HepG2 (cell line): ENCODE data around the gene FOXN3. TPM values are rescaled to one million over a fixed set of nuclear protein-coding genes. Genes with fewer than 3 reads are reported as not detected.

Experiments
- ARID2 ChIP-seq: sonication (generic); formaldehyde crosslinking; IDR thresholded peaks from 2 replicates; pipeline ENCODE4 v1.8.1; 2022; ENCODE audit warnings: mild to moderate bottlenecking, missing genetic modification reagents, borderline replicate concordance
- CCAR2 ChIP-seq: fragments of 200-400 bp; formaldehyde crosslinking; optimal IDR thresholded peaks from 2 replicates; pipeline ENCODE3; 2018; ENCODE audit warnings: low read depth, mild to moderate bottlenecking, low read length, moderate library complexity
- CENPT ChIP-seq: sonication (generic); formaldehyde crosslinking; IDR thresholded peaks from 2 replicates; pipeline ENCODE4 v1.8.0; 2022; ENCODE audit warnings: low read depth, mild to moderate bottlenecking, moderate library complexity, missing genetic modification reagents
- DNMT3B ChIP-seq: conservative IDR thresholded peaks from 2 replicates; pipeline ENCODE4 v1.6.1; 2016; ENCODE audit warnings: missing biosample characterization, control low read depth
- FIP1L1 ChIP-seq: fragments of 200-400 bp; formaldehyde crosslinking; IDR thresholded peaks from 2 replicates; pipeline ENCODE4 v1.6.1; 2018; ENCODE audit warnings: low read depth, mild to moderate bottlenecking, low read length, moderate library complexity, borderline replicate concordance; ENCODE audit not compliant: insufficient read depth
- FOXK2 ChIP-seq: fragments of 450-650 bp; IDR thresholded peaks from 2 replicates; pipeline ENCODE4 v1.6.1; 2016
- GLI4 ChIP-seq: sonication (generic); formaldehyde crosslinking; IDR thresholded peaks from 2 replicates; pipeline ENCODE4 v1.5.1; 2020; ENCODE audit warnings: missing genetic modification reagents, mild to moderate bottlenecking, moderate library complexity, borderline replicate concordance
- HDAC1 ChIP-seq: sonication (generic); formaldehyde crosslinking; IDR thresholded peaks from 2 replicates; pipeline ENCODE4 v1.5.1; 2020; ENCODE audit warnings: mild to moderate bottlenecking, missing genetic modification reagents
- HNF4A ChIP-seq: sonication (generic); formaldehyde crosslinking; IDR thresholded peaks from 2 replicates; pipeline ENCODE4 v1.4.0; 2020; ENCODE audit warnings: missing genetic modification reagents
- IRF2 ChIP-seq: IDR thresholded peaks from 2 replicates; pipeline ENCODE4 v1.6.1; 2018; ENCODE audit warnings: missing genetic modification reagents, missing compliant biosample characterization
- RARG ChIP-seq: sonication (generic); formaldehyde crosslinking; IDR thresholded peaks from 2 replicates; pipeline ENCODE4 v1.4.0; 2020; ENCODE audit warnings: low read depth, mild to moderate bottlenecking, missing genetic modification reagents
- SALL1 ChIP-seq: sonication (generic); formaldehyde crosslinking; IDR thresholded peaks from 2 replicates; pipeline ENCODE4 v1.8.0; 2022; ENCODE audit warnings: mild to moderate bottlenecking, missing genetic modification reagents
- SOX5 ChIP-seq: IDR thresholded peaks from 2 replicates; pipeline ENCODE4 v1.6.1; 2016; ENCODE audit warnings: borderline replicate concordance
- THAP11 ChIP-seq: IDR thresholded peaks from 2 replicates; pipeline ENCODE4 v1.6.1; 2016; ENCODE audit warnings: missing biosample characterization, missing genetic modification reagents
- ZFX ChIP-seq: sonication (generic); formaldehyde crosslinking; IDR thresholded peaks from 2 replicates; pipeline ENCODE4 v1.4.0; 2020; ENCODE audit warnings: mild to moderate bottlenecking, low read depth, missing genetic modification reagents, moderate library complexity
- ZNF136 ChIP-seq: sonication (generic); formaldehyde crosslinking; IDR thresholded peaks from 2 replicates; pipeline ENCODE4 v1.8.1; 2022; ENCODE audit warnings: low read depth, mild to moderate bottlenecking, moderate library complexity, missing genetic modification reagents
- ZNF180 ChIP-seq: sonication (generic); formaldehyde crosslinking; IDR thresholded peaks from 2 replicates; pipeline ENCODE4 v1.4.0; 2020; ENCODE audit warnings: low read depth, missing genetic modification reagents, borderline replicate concordance
- ZNF235 ChIP-seq: sonication (generic); formaldehyde crosslinking; IDR thresholded peaks from 2 replicates; pipeline ENCODE4 v1.8.1; 2023; ENCODE audit warnings: mild to moderate bottlenecking, missing genetic modification reagents, borderline replicate concordance
- ZNF253 ChIP-seq: sonication (generic); formaldehyde crosslinking; IDR thresholded peaks from 2 replicates; pipeline ENCODE4 v1.8.0; 2022; ENCODE audit warnings: mild to moderate bottlenecking, missing genetic modification reagents, borderline replicate concordance
- ZNF547 ChIP-seq: sonication (generic); formaldehyde crosslinking; IDR thresholded peaks from 2 replicates; pipeline ENCODE4 v1.5.1; 2020; ENCODE audit warnings: mild to moderate bottlenecking, missing genetic modification reagents
- ZNF589 ChIP-seq: sonication (generic); formaldehyde crosslinking; conservative IDR thresholded peaks from 2 replicates; pipeline ENCODE4 v1.8.0; 2022; ENCODE audit warnings: mild to moderate bottlenecking, moderate library complexity, missing genetic modification reagents
- polyA plus RNA-seq, 8 experiments: library from polyadenylated mRNA; depleted of rRNA in 3 of 8; stranded (reverse) in 7 of 8; unstranded in 1 of 8; fragments of >200 nt; fragmentation: Illumina TruSeq in 4 of 8; extraction: Trizol in 4 of 8; gene quantifications; 2 replicates each; pipeline versions ENCODE4 v1.2.1 to v1.2.3, GENCODE V29; 2011 to 2016; ENCODE audit warnings: low read depth in 4 of 8, missing spikeins in 1 of 8, mixed read lengths in 1 of 8; ENCODE audit not compliant: insufficient read depth in 1 of 8
- total RNA-seq, 5 experiments: library from RNA; depleted of rRNA; stranded (reverse); fragments of >200 nt; fragmentation: Illumina TruSeq; extraction: Trizol; gene quantifications; 2 replicates each; pipeline ENCODE4 v1.2.3, GENCODE V29; 2016; ENCODE audit warnings: low read depth in 1 of 5
- TF ChIP-seq, protein P1 (sequence below): sonication (generic); formaldehyde crosslinking; IDR thresholded peaks from 2 replicates; pipeline ENCODE4 v1.5.0; 2020; ENCODE audit warnings: mild to moderate bottlenecking, missing genetic modification reagents
- TF ChIP-seq, protein P2 (sequence below): sonication (generic); formaldehyde crosslinking; IDR thresholded peaks from 2 replicates; pipeline ENCODE4 v1.5.0; 2020; ENCODE audit warnings: missing genetic modification reagents
- TF ChIP-seq, protein P3 (sequence below): sonication (generic); formaldehyde crosslinking; IDR thresholded peaks from 2 replicates; pipeline ENCODE4 v1.4.0; 2020; ENCODE audit warnings: mild to moderate bottlenecking, low read depth, missing genetic modification reagents
- TF ChIP-seq, protein P4 (sequence below): sonication (generic); formaldehyde crosslinking; IDR thresholded peaks from 2 replicates; pipeline ENCODE4 v1.4.0; 2020; ENCODE audit warnings: missing genetic modification reagents

FOXN3 gene
- total and polyA plus RNA-seq, 2 of the 13 experiments (the other 11 are each of a cell fraction or from before 2014, with no cell fraction given) = 32.4 to 70.2 TPM

DNA sequence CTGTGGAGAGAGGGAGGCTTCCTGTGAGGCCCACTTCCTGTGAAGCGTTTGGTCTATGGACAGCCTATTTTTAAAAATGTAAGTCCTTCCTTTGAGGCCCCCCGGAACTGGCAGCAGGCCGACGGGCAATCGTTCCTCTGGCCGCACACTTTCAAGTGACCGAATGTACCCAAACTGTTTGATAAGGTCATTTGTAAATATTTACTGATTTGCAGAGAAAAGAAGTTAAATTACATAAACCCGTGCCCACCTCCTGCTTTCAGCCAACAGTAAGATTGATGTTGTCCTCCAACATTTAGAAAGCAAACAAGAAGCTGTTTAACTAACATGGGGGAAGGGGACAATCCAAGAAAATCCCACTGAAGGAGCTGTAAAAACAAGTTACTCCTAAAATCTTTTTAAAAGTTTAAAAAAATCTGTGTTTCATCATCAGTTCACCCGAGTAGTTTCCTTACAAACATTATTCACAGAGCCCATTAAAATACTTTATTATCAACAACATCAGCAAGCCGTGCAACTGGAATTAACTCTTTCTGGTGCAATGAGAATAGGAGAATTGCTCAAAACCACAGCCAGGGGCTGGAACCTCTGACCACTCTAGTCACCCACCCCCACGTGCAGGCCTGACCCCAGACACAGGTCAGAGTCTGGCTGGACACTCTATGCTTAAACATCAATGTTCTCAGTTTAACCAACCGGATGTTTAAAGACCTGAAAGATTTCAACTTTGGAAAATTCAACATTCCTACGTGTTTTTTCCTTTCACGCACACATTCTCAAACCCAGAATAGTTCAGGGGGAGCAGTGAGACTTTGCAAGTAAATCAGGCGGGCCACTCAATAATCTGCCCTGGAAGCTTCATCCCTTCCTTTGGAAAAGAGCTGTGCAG is 65.3 kb downstream of the FOXN3 start (continued):
- TF ChIP-seq FIP1L1 (no peak), SOX5 (CRISPR knock-in tag) (peak; percentile 87), THAP11 (peak; percentile 55), HDAC1 (CRISPR knock-in tag) (peak; percentile 71), ZNF589 (peak; percentile 58; the same call in 1 of the 2 replicates), FOXK2 (peak; percentile 38; the same call in 1 of the 2 replicates), IRF2 (no peak; the same call in none of the 2 replicates), DNMT3B (CRISPR knock-in tag) (no peak), ARID2 (no peak), ZNF136 (no peak), ZFX (CRISPR knock-in tag) (peak; percentile 42; the same call in 1 of the 2 replicates), CENPT (no peak), RARG (CRISPR knock-in tag) (0 out of 2 replicates have a peak, but pooled peaks have one; percentile 61), ZNF235 (CRISPR knock-in tag) (no peak), SALL1 (CRISPR knock-in tag) (peak; percentile 92), ZNF253 (CRISPR knock-in tag) (no peak), CCAR2 (no peak), ZNF180 (CRISPR knock-in tag) (no peak), GLI4 (CRISPR knock-in tag) (0 out of 2 replicates have a peak, but pooled peaks have one; percentile 47), HNF4A (peak; percentile 89), ZNF547 (no peak)
- TF ChIP-seq, protein P1, sequence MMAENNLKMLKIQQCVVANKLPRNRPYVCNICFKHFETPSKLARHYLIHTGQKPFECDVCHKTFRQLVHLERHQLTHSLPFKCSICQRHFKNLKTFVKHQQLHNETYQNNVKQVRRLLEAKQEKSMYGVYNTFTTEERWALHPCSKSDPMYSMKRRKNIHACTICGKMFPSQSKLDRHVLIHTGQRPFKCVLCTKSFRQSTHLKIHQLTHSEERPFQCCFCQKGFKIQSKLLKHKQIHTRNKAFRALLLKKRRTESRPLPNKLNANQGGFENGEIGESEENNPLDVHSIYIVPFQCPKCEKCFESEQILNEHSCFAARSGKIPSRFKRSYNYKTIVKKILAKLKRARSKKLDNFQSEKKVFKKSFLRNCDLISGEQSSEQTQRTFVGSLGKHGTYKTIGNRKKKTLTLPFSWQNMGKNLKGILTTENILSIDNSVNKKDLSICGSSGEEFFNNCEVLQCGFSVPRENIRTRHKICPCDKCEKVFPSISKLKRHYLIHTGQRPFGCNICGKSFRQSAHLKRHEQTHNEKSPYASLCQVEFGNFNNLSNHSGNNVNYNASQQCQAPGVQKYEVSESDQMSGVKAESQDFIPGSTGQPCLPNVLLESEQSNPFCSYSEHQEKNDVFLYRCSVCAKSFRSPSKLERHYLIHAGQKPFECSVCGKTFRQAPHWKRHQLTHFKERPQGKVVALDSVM (CRISPR knock-in tag) = peak; percentile 35; the same call in 1 of the 2 replicates
- TF ChIP-seq, protein P2, sequence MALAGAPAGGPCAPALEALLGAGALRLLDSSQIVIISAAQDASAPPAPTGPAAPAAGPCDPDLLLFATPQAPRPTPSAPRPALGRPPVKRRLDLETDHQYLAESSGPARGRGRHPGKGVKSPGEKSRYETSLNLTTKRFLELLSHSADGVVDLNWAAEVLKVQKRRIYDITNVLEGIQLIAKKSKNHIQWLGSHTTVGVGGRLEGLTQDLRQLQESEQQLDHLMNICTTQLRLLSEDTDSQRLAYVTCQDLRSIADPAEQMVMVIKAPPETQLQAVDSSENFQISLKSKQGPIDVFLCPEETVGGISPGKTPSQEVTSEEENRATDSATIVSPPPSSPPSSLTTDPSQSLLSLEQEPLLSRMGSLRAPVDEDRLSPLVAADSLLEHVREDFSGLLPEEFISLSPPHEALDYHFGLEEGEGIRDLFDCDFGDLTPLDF (CRISPR knock-in tag) = 0 out of 2 replicates have a peak, but pooled peaks have one; percentile 3
- TF ChIP-seq, protein P3, sequence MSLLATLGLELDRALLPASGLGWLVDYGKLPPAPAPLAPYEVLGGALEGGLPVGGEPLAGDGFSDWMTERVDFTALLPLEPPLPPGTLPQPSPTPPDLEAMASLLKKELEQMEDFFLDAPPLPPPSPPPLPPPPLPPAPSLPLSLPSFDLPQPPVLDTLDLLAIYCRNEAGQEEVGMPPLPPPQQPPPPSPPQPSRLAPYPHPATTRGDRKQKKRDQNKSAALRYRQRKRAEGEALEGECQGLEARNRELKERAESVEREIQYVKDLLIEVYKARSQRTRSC (CRISPR knock-in tag) = no peak
- TF ChIP-seq, protein P4, sequence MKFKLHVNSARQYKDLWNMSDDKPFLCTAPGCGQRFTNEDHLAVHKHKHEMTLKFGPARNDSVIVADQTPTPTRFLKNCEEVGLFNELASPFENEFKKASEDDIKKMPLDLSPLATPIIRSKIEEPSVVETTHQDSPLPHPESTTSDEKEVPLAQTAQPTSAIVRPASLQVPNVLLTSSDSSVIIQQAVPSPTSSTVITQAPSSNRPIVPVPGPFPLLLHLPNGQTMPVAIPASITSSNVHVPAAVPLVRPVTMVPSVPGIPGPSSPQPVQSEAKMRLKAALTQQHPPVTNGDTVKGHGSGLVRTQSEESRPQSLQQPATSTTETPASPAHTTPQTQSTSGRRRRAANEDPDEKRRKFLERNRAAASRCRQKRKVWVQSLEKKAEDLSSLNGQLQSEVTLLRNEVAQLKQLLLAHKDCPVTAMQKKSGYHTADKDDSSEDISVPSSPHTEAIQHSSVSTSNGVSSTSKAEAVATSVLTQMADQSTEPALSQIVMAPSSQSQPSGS = peak; percentile 45; the same call in 1 of the 2 replicates
